GM12872 (cell line): Measurements from ENCODE around the gene ZAR1L.

ENCODE experiments used
- CTCF ChIP-seq: IDR thresholded peaks from 3 replicates; pipeline ENCODE4 v1.5.1; 2011; ENCODE audit warnings: low read depth, mild to moderate bottlenecking, low read length, moderate library complexity; ENCODE audit not compliant: insufficient read depth

ZAR1L gene

GRCh38 chr13:32315238-32316027, at the start of gene ZAR1L, which contains the start of gene BRCA2:
TSS of gene ZAR1L (minus strand) at chr13:32315363. CDS start at chr13:32311925, 3,438 bp downstream.
TSS of gene BRCA2 (plus strand) at chr13:32315508. CDS start at chr13:32316461, 953 bp downstream.
- no peak for TF ChIP-seq CTCF

- TF ChIP-seq CTCF: no peak
Observed at GRCh38 chr13:32362574-32362973, 47.4 kb upstream of the ZAR1L start.

GRCh38 chr13:32354040-32354439, 38.9 kb upstream of the ZAR1L start:
- TF ChIP-seq CTCF: no peak

GRCh38 chr13:32347651-32348050, 32.5 kb upstream of the ZAR1L start:
- TF ChIP-seq CTCF: no peak

- TF ChIP-seq CTCF: no peak
Observed at GRCh38 chr13:32340914-32341313, 25.8 kb upstream of the ZAR1L start.

- no peak for TF ChIP-seq CTCF
Observed at GRCh38 chr13:32334671-32335070, 19.5 kb upstream of the ZAR1L start.

GRCh38 chr13:32330441-32330840, 15.3 kb upstream of the ZAR1L start:
- TF ChIP-seq CTCF: no peak
